Spleen (tissue), 7 donors: ENCODE data around the gene RFXANK.

Experiments used
- CTCF ChIP-seq, 11 experiments: fragments of 200-600 bp in 7 of 11; fragments of 450-650 bp in 4 of 11; sonication (generic) in 4 of 11; IDR thresholded peaks in 8 of 11; conservative IDR thresholded peaks in 3 of 11; 1 replicate in 7 of 11; 2 replicates in 4 of 11; pipeline versions ENCODE4 v1.4.0 to v1.8.0; 2016 to 2021; ENCODE audit warnings: antibody characterized with exemption in 11 of 11, inconsistent platforms in 4 of 11, mild to moderate bottlenecking in 1 of 11
- POLR2A ChIP-seq, 3 donors: fragments of 450-650 bp; IDR thresholded peaks; one replicate each; pipeline ENCODE4 v1.5.1; 2017; ENCODE audit warnings: antibody characterized with exemption in 3 of 3, mild to moderate bottlenecking in 1 of 3
- POLR2AphosphoS5 ChIP-seq, 3 donors: sonication (generic); formaldehyde crosslinking; IDR thresholded peaks; one replicate each; pipeline ENCODE4 v1.5.1; 2017; ENCODE audit warnings: antibody characterized with exemption in 3 of 3
- donor health status: DM: no; HTN: no; CAD: no; lungs with moderate emphysema.
- donor health status: DM: no; HTN: no; CAD: no.
- donor health status: DM: no; HTN: no; CAD: no.

DNA sequence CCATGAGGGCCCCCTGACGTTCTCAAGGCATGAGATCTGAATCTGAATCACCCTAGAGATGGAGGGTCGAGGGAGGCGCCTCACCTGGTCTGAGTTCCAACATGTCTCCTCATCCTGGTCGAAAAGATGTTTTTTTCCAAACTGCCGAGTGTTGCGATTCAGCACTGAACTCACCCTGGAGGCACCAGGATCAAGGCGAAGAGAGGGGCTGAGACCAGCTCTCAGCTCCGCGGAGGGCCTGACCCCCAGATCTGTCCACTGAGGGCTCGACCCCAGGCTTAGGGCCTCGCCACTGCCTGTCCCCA, 10.6 kb downstream of the RFXANK start:
- TF ChIP-seq POLR2A (IDR thresholded peaks at IDR 0.05) (no peak), CTCF (IDR thresholded peaks at IDR 0.05 in 8 of 11, conservative IDR thresholded peaks at IDR 0.05 in 3 of 11) (no peak), POLR2AphosphoS5 (IDR thresholded peaks at IDR 0.05) (no peak)
